ENCODE results near the gene TRIM28.

Gene TRIM28

GRCh38 chr19:58550362-58551122, 6.7 kb downstream of the TRIM28 start:
- DNase-seq: no peak

- DNase-seq: no peak
These were observed 7.2 kb downstream of the TRIM28 start for GRCh38 chr19:58551123-58551497.

- DNase-seq: no peak
These were observed 8.0 kb downstream of the TRIM28 start for GRCh38 chr19:58551577-58552471.

GRCh38 chr19:58552655-58553054, 8.8 kb downstream of the TRIM28 start:
- DNase-seq: no peak

- DNase-seq: no peak
These were observed 10.1 kb downstream of the TRIM28 start for GRCh38 chr19:58553799-58554493.

GRCh38 chr19:58554494-58555368, 10.9 kb downstream of the TRIM28 start, which contains the start of gene CHMP2A:
Gene CHMP2A, minus strand, starts transcription at chr19:58555105. Its CDS starts 893 bp downstream, at chr19:58554212.
- no peak for DNase-seq

GRCh38 chr19:58555369-58555885, 11.6 kb downstream of the TRIM28 start:
- DNase-seq: no peak

GRCh38 chr19:58555920-58556621, 12.2 kb downstream of the TRIM28 start:
- no peak for DNase-seq

- DNase-seq: no peak
These were observed 12.9 kb downstream of the TRIM28 start for GRCh38 chr19:58556622-58557220.

- DNase-seq: no peak
These were observed 13.6 kb downstream of the TRIM28 start for GRCh38 chr19:58557221-58558065.

GRCh38 chr19:58558066-58558622, 14.3 kb downstream of the TRIM28 start, which contains the start of gene UBE2M:
Gene UBE2M, minus strand, starts transcription at chr19:58558611. Its CDS starts 230 bp downstream, at chr19:58558381.
- DNase-seq: no peak

- no peak for DNase-seq
These were observed 14.9 kb downstream of the TRIM28 start for GRCh38 chr19:58558623-58559274.

- no peak for DNase-seq
These were observed 15.6 kb downstream of the TRIM28 start for GRCh38 chr19:58559275-58560006.

GRCh38 chr19:58560007-58560887, 16.4 kb downstream of the TRIM28 start:
- no peak for DNase-seq

GRCh38 chr19:58560921-58561320, 17.1 kb downstream of the TRIM28 start:
- no peak for DNase-seq

- DNase-seq: no peak
These were observed 17.7 kb downstream of the TRIM28 start for GRCh38 chr19:58561373-58562121.

Data from kidney glomerular epithelial cell (primary cell).